ENCODE measurements around the gene PRPH2. TPM values are rescaled to one million over a fixed set of nuclear protein-coding genes. Genes with fewer than 3 reads are reported as not detected.
A peak's percentile ranks its signal among the peaks of the same experiment; 100 is the strongest.

Gene PRPH2
- total and polyA plus RNA-seq, 2 donors (not counting 3 experiments of a cell fraction or from before 2014, with no cell fraction given) = 0.40 to 0.46 TPM

GRCh38 chr6:42720739-42721138 lies 1.7 kb downstream of the PRPH2 start:
- Histone ChIP-seq H3K27ac (ENCODE audit: insufficient read depth, low read depth, low read length) (no peak overlapping the region), H3K4me3 (replicated peaks in 1 of 3; ENCODE audit: insufficient read depth in 1 of 3, low read depth in 1 of 3, low read length in 3 of 3) (no peak overlapping the region), H3K36me3 (ENCODE audit: control insufficient read depth in 2 of 2, extremely low read depth in 1 of 2, insufficient read depth in 2 of 2, low read length in 2 of 2) (no peaks in the 10 kb centered on the region), H3K9me3 (replicated peaks; ENCODE audit: control insufficient read depth, insufficient read depth, low read length) (no peaks in the 10 kb centered on the region), H3K4me1 (ENCODE audit: control insufficient read depth, extremely low read depth, insufficient read depth, low read length) (peaks cover 3% of the 10 kb centered on the region), H3K9me1 (replicated peaks; ENCODE audit: control insufficient read depth, extremely low read depth, insufficient read depth, low read length) (no peaks in the 10 kb centered on the region), H3K79me2 (ENCODE audit: control insufficient read depth, insufficient read depth, low read length) (no peaks in the 10 kb centered on the region), H2AFZ (ENCODE audit: low read depth, low read length) (no peak overlapping the region), H4K20me1 (replicated peaks; ENCODE audit: control insufficient read depth, extremely low read depth, insufficient read depth, low read length) (no peaks in the 10 kb centered on the region), H3K4me2 (ENCODE audit: insufficient read depth, low read length) (no peak overlapping the region), H3K9ac (replicated peaks; ENCODE audit: extremely low read depth, insufficient read depth, low read length) (no peak overlapping the region), H3K27me3 (ENCODE audit: control insufficient read depth in 2 of 2, insufficient read depth in 2 of 2, low read length in 2 of 2) (no peaks in the 10 kb centered on the region)
- no TSS peak for BruUV-seq (replicated peaks)
- TF ChIP-seq FOS (IDR thresholded peaks at IDR 0.05; ENCODE audit: borderline replicate concordance, insufficient read depth, low read length) (peak; percentile 35), JUN (IDR thresholded peaks at IDR 0.05; ENCODE audit: borderline replicate concordance, insufficient read depth, insufficient read length, low read depth) (no peak), POLR2AphosphoS5 (IDR thresholded peaks at IDR 0.05; ENCODE audit: insufficient read depth, low read depth, low read length) (no peak), CTCF (IDR thresholded peaks at IDR 0.05; ENCODE audit: extremely low read depth in 1 of 2, insufficient read depth in 1 of 2, low read depth in 1 of 2, low read length in 2 of 2) (no peak), EZH2 (IDR thresholded peaks at IDR 0.05; ENCODE audit: borderline replicate concordance, low read depth, low read length, severe bottlenecking) (no peak), GATA2 (IDR thresholded peaks at IDR 0.05; ENCODE audit: insufficient read depth, insufficient read length, low read depth, low read length) (peak; percentile 12), MYC (IDR thresholded peaks at IDR 0.05; ENCODE audit: low read depth, low read length) (no peak), POLR2A (IDR thresholded peaks at IDR 0.05; ENCODE audit: low read depth, low read length) (no peak), MAX (IDR thresholded peaks at IDR 0.05; ENCODE audit: insufficient read depth, insufficient read length) (no peak)
- ChIA-PET POLR2A (no interaction called here), CTCF (no interaction called here)
- DNase-seq (ENCODE audit: low read depth, low spot score) (peak; percentile 29), FAIRE-seq (peak; percentile 70)
- dilution Hi-C loops (cut with MboI; ENCODE audit: extremely low pct_ligation_motif_present, low sequenced_read_pairs) (no loop called here), intact Hi-C loops (cut with micrococcal nuclease) (no loop called here)

Measured in endothelial cell of umbilical vein (primary cell).